LoVo (cell line): Measurements from ENCODE around the gene MCF2L2.
"Not testable (repeated sequence)": the region's sequence is repeated elsewhere in the genome, so short reads cannot be mapped to it uniquely, and the experiment has no call there.

ENCODE experiments used
- DNase-seq: peaks from one replicate; pipeline ENCODE4 v3.0.0-alpha.2; 2016; ENCODE audit warnings: low spot score

MCF2L2 gene

GRCh38 chr3:183233966-183234365 is 194.5 kb downstream of the MCF2L2 start:
- no peak for DNase-seq

GRCh38 chr3:183230826-183231225 is 197.6 kb downstream of the MCF2L2 start:
- DNase-seq, result no peak

GRCh38 chr3:183230251-183230650 is 198.2 kb downstream of the MCF2L2 start:
- not testable (repeated sequence) for DNase-seq

GRCh38 chr3:183229178-183229577 is 199.2 kb downstream of the MCF2L2 start:
- DNase-seq, result no peak

GRCh38 chr3:183227586-183227985 is 200.8 kb downstream of the MCF2L2 start:
- no peak for DNase-seq

- no peak for DNase-seq
Measured at GRCh38 chr3:183226333-183226890, 202.0 kb downstream of the MCF2L2 start.

- no peak for DNase-seq
Measured at GRCh38 chr3:183224180-183224970, 204.0 kb downstream of the MCF2L2 start.

GRCh38 chr3:183222631-183223235 is 205.7 kb downstream of the MCF2L2 start:
- DNase-seq, result no peak

- no peak for DNase-seq
Measured at GRCh38 chr3:183220828-183221227, 207.6 kb downstream of the MCF2L2 start.

GRCh38 chr3:183218826-183219225 is 209.6 kb downstream of the MCF2L2 start:
- DNase-seq, result no peak

- DNase-seq, result no peak
Measured at GRCh38 chr3:183217548-183218332, 210.7 kb downstream of the MCF2L2 start.

- no peak for DNase-seq
Measured at GRCh38 chr3:183215591-183216202, 212.7 kb downstream of the MCF2L2 start.

- DNase-seq, result no peak
Measured at GRCh38 chr3:183214277-183214612, 214.2 kb downstream of the MCF2L2 start.

- DNase-seq, result no peak
Measured at GRCh38 chr3:183213415-183214276, 214.8 kb downstream of the MCF2L2 start.

GRCh38 chr3:183212565-183212964 is 215.9 kb downstream of the MCF2L2 start:
- no peak for DNase-seq

GRCh38 chr3:183212096-183212495 is 216.3 kb downstream of the MCF2L2 start:
- DNase-seq, result no peak

- DNase-seq, result no peak
Measured at GRCh38 chr3:183211352-183211751, 217.1 kb downstream of the MCF2L2 start.

- DNase-seq, result no peak
Measured at GRCh38 chr3:183210862-183211341, 217.5 kb downstream of the MCF2L2 start.

- no peak for DNase-seq
Measured at GRCh38 chr3:183210341-183210740, 218.1 kb downstream of the MCF2L2 start.

GRCh38 chr3:183208800-183209199 is 219.6 kb downstream of the MCF2L2 start:
- no peak for DNase-seq

GRCh38 chr3:183208260-183208659 is 220.2 kb downstream of the MCF2L2 start:
- DNase-seq, result no peak
